ENCODE results near the gene DCAF7. TPM values are rescaled to one million over a fixed set of nuclear protein-coding genes. Genes with fewer than 3 reads are reported as not detected.

The DCAF7 gene, protein sequence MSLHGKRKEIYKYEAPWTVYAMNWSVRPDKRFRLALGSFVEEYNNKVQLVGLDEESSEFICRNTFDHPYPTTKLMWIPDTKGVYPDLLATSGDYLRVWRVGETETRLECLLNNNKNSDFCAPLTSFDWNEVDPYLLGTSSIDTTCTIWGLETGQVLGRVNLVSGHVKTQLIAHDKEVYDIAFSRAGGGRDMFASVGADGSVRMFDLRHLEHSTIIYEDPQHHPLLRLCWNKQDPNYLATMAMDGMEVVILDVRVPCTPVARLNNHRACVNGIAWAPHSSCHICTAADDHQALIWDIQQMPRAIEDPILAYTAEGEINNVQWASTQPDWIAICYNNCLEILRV
- 10 to 100 TPM; 29.2 to 29.5 TPM for total RNA-seq

GRCh38 chr17:63549946-63550816 lies at the start of gene DCAF7:
TSS of gene DCAF7 (plus strand) at chr17:63550477. CDS start at chr17:63550678, 201 bp downstream.
- ATAC-seq (ENCODE audit: insufficient number of reproducible peaks, low FRiP score, low read depth), result peak; percentile 98
- H3K27me3 ChIP-seq (replicated peaks; ENCODE audit: insufficient read depth), result no peaks in the 10 kb centered on the region
- H3K4me1 ChIP-seq (ENCODE audit: control insufficient read depth in 1 of 2, low read depth in 2 of 2), result peaks cover 21 to 46% of the 10 kb centered on the region in 2 donors
- peak within 1 kb of the TSS; percentile 89 to 91 for H3K27ac ChIP-seq
- H3K9me3 ChIP-seq, result no peaks in the 10 kb centered on the region
- no peaks in the 10 kb centered on the region for H3K36me3 ChIP-seq
- peak; percentile 99 for DNase-seq (ENCODE audit: low spot score)
- TF ChIP-seq, protein P1, sequence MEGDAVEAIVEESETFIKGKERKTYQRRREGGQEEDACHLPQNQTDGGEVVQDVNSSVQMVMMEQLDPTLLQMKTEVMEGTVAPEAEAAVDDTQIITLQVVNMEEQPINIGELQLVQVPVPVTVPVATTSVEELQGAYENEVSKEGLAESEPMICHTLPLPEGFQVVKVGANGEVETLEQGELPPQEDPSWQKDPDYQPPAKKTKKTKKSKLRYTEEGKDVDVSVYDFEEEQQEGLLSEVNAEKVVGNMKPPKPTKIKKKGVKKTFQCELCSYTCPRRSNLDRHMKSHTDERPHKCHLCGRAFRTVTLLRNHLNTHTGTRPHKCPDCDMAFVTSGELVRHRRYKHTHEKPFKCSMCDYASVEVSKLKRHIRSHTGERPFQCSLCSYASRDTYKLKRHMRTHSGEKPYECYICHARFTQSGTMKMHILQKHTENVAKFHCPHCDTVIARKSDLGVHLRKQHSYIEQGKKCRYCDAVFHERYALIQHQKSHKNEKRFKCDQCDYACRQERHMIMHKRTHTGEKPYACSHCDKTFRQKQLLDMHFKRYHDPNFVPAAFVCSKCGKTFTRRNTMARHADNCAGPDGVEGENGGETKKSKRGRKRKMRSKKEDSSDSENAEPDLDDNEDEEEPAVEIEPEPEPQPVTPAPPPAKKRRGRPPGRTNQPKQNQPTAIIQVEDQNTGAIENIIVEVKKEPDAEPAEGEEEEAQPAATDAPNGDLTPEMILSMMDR (IDR thresholded peaks at IDR 0.05), result no peak
- peak within 1 kb of the TSS; percentile 100 for H3K4me3 ChIP-seq

DNA sequence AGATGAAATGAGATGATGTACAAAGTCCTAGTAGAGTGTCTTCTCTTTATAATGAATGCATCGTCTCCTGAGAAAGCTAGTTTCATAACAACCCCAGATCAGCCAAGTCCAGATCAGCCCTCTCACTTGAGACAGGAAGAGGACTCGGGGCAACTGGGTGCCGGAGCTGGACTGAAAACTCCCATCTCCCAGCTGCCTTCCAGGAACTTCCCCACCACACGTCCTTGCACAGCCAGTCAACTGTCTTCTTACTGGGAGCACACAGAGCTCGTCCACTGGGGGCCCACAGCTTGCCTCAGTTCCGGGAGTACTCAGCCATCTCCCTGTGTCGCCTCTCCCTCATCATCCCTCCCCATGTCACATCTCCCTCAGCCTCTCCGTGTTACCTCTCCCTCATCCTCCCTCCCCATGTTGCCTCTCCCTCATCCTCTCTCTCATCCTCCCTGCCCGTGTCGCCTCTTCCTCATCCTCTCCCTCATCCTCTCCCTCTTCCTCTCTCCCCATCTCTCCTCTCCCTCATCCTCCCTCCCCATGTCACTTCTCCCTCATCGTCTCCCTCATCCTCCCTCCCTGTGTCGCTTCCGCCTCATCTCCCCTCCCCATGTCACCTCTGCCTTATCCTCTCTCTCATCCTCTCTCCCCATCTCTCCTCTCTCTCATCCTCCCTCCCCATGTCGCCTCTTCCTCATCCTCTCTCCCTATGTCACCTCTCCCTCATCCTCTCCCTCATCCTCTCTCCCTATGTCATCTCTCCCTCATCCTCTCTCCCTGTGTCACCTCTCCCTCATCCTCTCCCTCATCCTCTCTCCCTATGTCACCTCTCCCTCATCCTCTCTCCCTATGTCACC lies 49.5 kb upstream of the DCAF7 start:
- ATAC-seq (ENCODE audit: insufficient number of reproducible peaks, low FRiP score, low read depth) (no peak), DNase-seq (ENCODE audit: low spot score) (no peak)
- Histone ChIP-seq H3K4me1 (ENCODE audit: control insufficient read depth in 1 of 2, low read depth in 2 of 2) (no peaks in the 10 kb centered on the region), H3K36me3 (no peaks in the 10 kb centered on the region), H3K27ac (no peak overlapping the region), H3K27me3 (replicated peaks; ENCODE audit: insufficient read depth) (no peaks in the 10 kb centered on the region), H3K4me3 (no peak overlapping the region), H3K9me3 (no peaks in the 10 kb centered on the region)
- TF ChIP-seq, protein P1 (IDR thresholded peaks at IDR 0.05), result no peak

GRCh38 chr17:63503341-63503705 lies 47.0 kb upstream of the DCAF7 start:
- no peak overlapping the region for H3K4me3 ChIP-seq
- H3K27me3 ChIP-seq (replicated peaks; ENCODE audit: insufficient read depth), result no peaks in the 10 kb centered on the region
- TF ChIP-seq, protein P1 (IDR thresholded peaks at IDR 0.05), result no peak
- H3K4me1 ChIP-seq (ENCODE audit: control insufficient read depth in 1 of 2, low read depth in 2 of 2), result no peaks in the 10 kb centered on the region
- H3K9me3 ChIP-seq, result no peaks in the 10 kb centered on the region
- DNase-seq (ENCODE audit: low spot score), result no peak
- no peak for ATAC-seq (ENCODE audit: insufficient number of reproducible peaks, low FRiP score, low read depth)
- no peaks in the 10 kb centered on the region for H3K36me3 ChIP-seq
- no peak overlapping the region for H3K27ac ChIP-seq

DNA sequence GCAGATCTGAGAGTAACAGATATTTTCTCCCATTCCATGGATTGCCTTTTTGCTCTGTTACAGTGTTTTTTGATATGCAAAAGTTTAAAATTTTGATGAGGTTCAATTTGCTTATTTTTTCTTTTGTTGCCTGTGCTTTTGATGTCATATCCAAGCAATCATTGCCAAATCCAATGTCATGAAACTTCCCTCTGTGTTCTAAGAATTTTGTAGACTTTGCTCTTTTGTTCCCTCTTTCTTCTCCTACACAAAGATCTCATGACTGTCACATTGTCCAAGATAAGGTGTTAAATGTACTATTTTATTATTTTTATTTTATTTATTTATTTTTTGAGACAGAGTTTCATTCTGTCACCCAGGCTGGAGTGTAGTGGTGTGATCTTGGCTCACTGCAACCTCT lies 46.0 kb upstream of the DCAF7 start:
- Histone ChIP-seq H3K36me3 (no peaks in the 10 kb centered on the region), H3K27ac (no peak overlapping the region), H3K4me3 (no peak overlapping the region), H3K27me3 (replicated peaks; ENCODE audit: insufficient read depth) (no peaks in the 10 kb centered on the region), H3K9me3 (no peaks in the 10 kb centered on the region), H3K4me1 (ENCODE audit: control insufficient read depth in 1 of 2, low read depth in 2 of 2) (no peaks in the 10 kb centered on the region)
- TF ChIP-seq, protein P1 (IDR thresholded peaks at IDR 0.05), result no peak
- ATAC-seq (ENCODE audit: insufficient number of reproducible peaks, low FRiP score, low read depth) (no peak), DNase-seq (ENCODE audit: low spot score) (no peak)
